K562 (cell line): ENCODE measurements around the gene KBTBD12. TPM values are rescaled to one million over a fixed set of nuclear protein-coding genes. Genes with fewer than 3 reads are reported as not detected.

Experiments used
- ATAC-seq: fragments of 200-7000 bp; cut with Tn5 transposase; 3 replicates; pipeline ENCODE4 v1.9.1; 2020; ENCODE audit warnings: moderate library complexity
- BruUV-seq: library from RNA; stranded (reverse); fragments of 400-500 nt; replicated peaks from 2 replicates; lab custom pipeline; 2021; lab: Mats Ljungman, UMichigan
- CTCF ChIA-PET: fragments of 300-600 bp; formaldehyde crosslinking; extraction: SDS; loops from one replicate; lab custom pipeline; 2021; ENCODE audit warnings: low intra/inter-chr PET ratio; lab: Yijun Ruan, JAX
- POLR2A ChIA-PET: fragments of 300-600, 350-650 bp; sonication (Branson Sonifier 250); formaldehyde crosslinking; extraction: SDS; loops from one replicate; lab custom pipeline; 2021; ENCODE audit warnings: antibody characterized with exemption, inconsistent platforms; lab: Yijun Ruan, JAX
- DNase-seq, 4 experiments: peaks; one replicate each; pipeline versions ENCODE4 v3.0.0 to v3.0.0-alpha.2; 2011 to 2018; ENCODE audit warnings: low spot score in 3 of 4, mixed read lengths in 3 of 4; ENCODE audit errors: extremely low read depth in 1 of 4
- FAIRE-seq: peaks from 2 replicates; lab custom pipeline; 2011; peaks lifted over from hg19 to GRCh38; lab: Jason Lieb, UNC
- H2AFZ ChIP-seq: 2 replicates; pipeline ENCODE4 v1.6.0; 2011; ENCODE audit warnings: low read depth, low read length, control low read depth, inconsistent platforms
- H3K27ac ChIP-seq: fragments of 200-600 bp; 3 replicates; pipeline ENCODE4 v1.8.0; 2011; ENCODE audit warnings: low read depth, mild to moderate bottlenecking, control low read depth, inconsistent platforms, low read length, moderate library complexity, mixed read lengths; ENCODE audit errors: extremely low read depth
- H3K27me3 ChIP-seq, 2 experiments: fragments of 300-600 bp in 1 of 2; 2 replicates in 1 of 2; 3 replicates in 1 of 2; pipeline versions ENCODE4 v1.6.0 to v1.8.0; 2011; ENCODE audit warnings: inconsistent platforms in 2 of 2, low read length in 2 of 2, mild to moderate bottlenecking in 1 of 2, mixed read lengths in 1 of 2, moderate library complexity in 1 of 2; ENCODE audit not compliant: control insufficient read depth in 2 of 2, insufficient read depth in 2 of 2
- H3K36me3 ChIP-seq: fragments of 300-600 bp; 3 replicates; pipeline ENCODE4 v1.8.0; 2011; ENCODE audit warnings: mild to moderate bottlenecking, low read length, inconsistent platforms; ENCODE audit not compliant: control insufficient read depth, insufficient read depth
- H3K4me1 ChIP-seq, 2 experiments: fragments of 200-600 bp in 1 of 2; replicated peaks in 1 of 2; 2 replicates in 1 of 2; 3 replicates in 1 of 2; pipeline versions ENCODE4 v1.5.1 to v1.8.0; 2011; ENCODE audit warnings: inconsistent platforms in 2 of 2, low read length in 2 of 2, mild to moderate bottlenecking in 1 of 2, mixed read lengths in 1 of 2, moderate library complexity in 1 of 2; ENCODE audit not compliant: control insufficient read depth in 2 of 2, insufficient read depth in 2 of 2
- H3K4me2 ChIP-seq: 2 replicates; pipeline ENCODE4 v1.6.1; 2011; ENCODE audit warnings: low read length, control low read depth, inconsistent platforms, mixed read lengths; ENCODE audit not compliant: insufficient read depth
- H3K4me3 ChIP-seq: fragments of 200-600 bp; sonication (generic), shearing (Covaris generic); 2 replicates; pipeline ENCODE4 v1.5.1; 2016; ENCODE audit warnings: control low read depth, inconsistent platforms
- H3K79me2 ChIP-seq: fragments of 200-600 bp; 3 replicates; pipeline ENCODE4 v1.8.0; 2011; ENCODE audit warnings: low read length, inconsistent platforms; ENCODE audit not compliant: control insufficient read depth, insufficient read depth
- H3K9ac ChIP-seq, 2 experiments: 2 replicates each; pipeline versions ENCODE4 v1.6.0 to v1.6.1; 2011; ENCODE audit warnings: low read depth in 2 of 2, low read length in 2 of 2, control low read depth in 1 of 2, inconsistent platforms in 1 of 2, mild to moderate bottlenecking in 1 of 2, mixed read lengths in 1 of 2; ENCODE audit not compliant: insufficient read depth in 1 of 2
- H3K9me1 ChIP-seq: one replicate; pipeline ENCODE4 v1.6.0; 2011; ENCODE audit warnings: inconsistent platforms, mild to moderate bottlenecking, low read length, moderate library complexity; ENCODE audit not compliant: control insufficient read depth, insufficient read depth
- H3K9me3 ChIP-seq: replicated peaks from 2 replicates; pipeline ENCODE4 v1.5.1; 2011; ENCODE audit warnings: low read depth, low read length, inconsistent platforms; ENCODE audit not compliant: control insufficient read depth, insufficient read depth
- H4K20me1 ChIP-seq: replicated peaks from 2 replicates; pipeline ENCODE4 v1.6.1; 2011; ENCODE audit warnings: low read length, inconsistent platforms, mixed read lengths; ENCODE audit not compliant: control insufficient read depth, insufficient read depth
- EHMT2 ChIP-seq: fragments of 450-650 bp; IDR thresholded peaks from 2 replicates; pipeline ENCODE4 v1.6.1; 2018; ENCODE audit warnings: antibody characterized with exemption
- ELF1 ChIP-seq: fragments of 200-800 bp; sonication (Bioruptor generic); IDR thresholded peaks from 2 replicates; pipeline ENCODE4 v1.6.1; 2016; ENCODE audit warnings: missing genetic modification characterization, missing compliant biosample characterization
- GABPA ChIP-seq: fragments of 200-800 bp; sonication (Bioruptor generic); conservative IDR thresholded peaks from 2 replicates; pipeline ENCODE4 v1.6.1; 2016; ENCODE audit warnings: low read depth, missing genetic modification characterization, missing compliant biosample characterization
- MBD1 ChIP-seq: fragments of 250-450 bp; sonication (Bioruptor Pico); IDR thresholded peaks from 2 replicates; pipeline ENCODE4 v1.8.0; 2022; ENCODE audit warnings: inconsistent platforms
- PTBP1 ChIP-seq: fragments of 200-400 bp; formaldehyde crosslinking; IDR thresholded peaks from 2 replicates; pipeline ENCODE4 v1.6.1; 2017; ENCODE audit warnings: low read depth, low read length
- RBM25 ChIP-seq: fragments of 200-400 bp; formaldehyde crosslinking; IDR thresholded peaks from 2 replicates; pipeline ENCODE4 v1.6.1; 2018; ENCODE audit warnings: low read length, low read depth, moderate library complexity; ENCODE audit not compliant: severe bottlenecking
- RNF219 ChIP-seq: fragments of 250-450 bp; sonication (Bioruptor Pico); IDR thresholded peaks from 2 replicates; pipeline ENCODE4 v1.5.0; 2022; ENCODE audit warnings: mild to moderate bottlenecking
- RUNX1 ChIP-seq: sonication (generic); IDR thresholded peaks from 2 replicates; pipeline ENCODE4 v1.6.1; 2016; ENCODE audit warnings: antibody characterized with exemption, low read depth
- ZNF778 ChIP-seq: fragments of 450-650 bp; formaldehyde crosslinking; IDR thresholded peaks from 2 replicates; pipeline ENCODE4 v1.4.0; 2020; ENCODE audit warnings: mild to moderate bottlenecking, moderate library complexity
- WGBS: fragments of 100-300 bp; shearing (Covaris generic); methylation state at CpG from one replicate; pipeline ENCODE4 v1.1.6; 2016; ENCODE audit warnings: low coverage, mixed read lengths; ENCODE audit not compliant: insufficient coverage; ENCODE audit errors: missing lambda C conversion rate; 5-methylcytosine and 5-hydroxymethylcytosine counted together
- in situ Hi-C: fragments of 300-500 bp; cut with MboI; formaldehyde crosslinking; loops from 4 replicates; pipeline ENCODE4 v1.15.0; 2018; ENCODE audit warnings: inconsistent platforms, mixed read lengths
- intact Hi-C: fragments of 100-400 bp; cut with micrococcal nuclease; formaldehyde crosslinking; loops from 2 replicates; pipeline ENCODE4 v1.14.2; 2022
- polyA plus RNA-seq, 8 experiments: library from polyadenylated mRNA; depleted of rRNA in 4 of 8; stranded (reverse) in 5 of 8; unstranded in 3 of 8; fragments of >200 nt; fragmentation: Nextera tagmentation in 2 of 8; fragmentation: Illumina TruSeq in 1 of 8; extraction: Ambion mirVana in 2 of 8; extraction: Trizol in 1 of 8; gene quantifications; 2 replicates each; pipeline versions ENCODE4 v1.2.1 to v1.2.3, GENCODE V29; 2011 to 2014; ENCODE audit warnings: inconsistent platforms in 1 of 8, missing spikeins in 1 of 8
- total RNA-seq, 7 experiments: library from RNA; depleted of rRNA in 6 of 7; stranded (reverse); fragments of >200 nt in 6 of 7; fragmentation: Illumina TruSeq in 2 of 7; extraction: Trizol in 2 of 7; gene quantifications; 2 replicates each; pipeline versions ENCODE4 v1.2.1 to v1.2.3, GENCODE V29; 2011 to 2021; ENCODE audit warnings: low replicate concordance in 1 of 7

The KBTBD12 gene
- total and polyA plus RNA-seq, 9 of the 15 experiments (the other 6 are each of a cell fraction or from before 2014, with no cell fraction given): not detected

GRCh38 chr3:127933396-127933795 lies 18.4 kb downstream of the KBTBD12 start (continued):
- TF ChIP-seq RNF219 (CRISPR knock-in tag): no peak
- TF ChIP-seq RUNX1: no peak
- no peak for TF ChIP-seq MBD1 (CRISPR knock-in tag)
- no peak for TF ChIP-seq ZNF778 (CRISPR knock-in tag)
- TF ChIP-seq PTBP1: no peak
- TF ChIP-seq, all 486 proteins: peak for 0

- H3K79me2 ChIP-seq: no peaks in the 10 kb centered on the region
- H3K27ac ChIP-seq: no peak overlapping the region
- no peaks in the 10 kb centered on the region for H3K4me1 ChIP-seq
- ATAC-seq: no peak
- peak overlapping the region; percentile 46 for H3K4me2 ChIP-seq
- H3K9me3 ChIP-seq: no peaks in the 10 kb centered on the region
- ChIA-PET POLR2A (no interaction called here), CTCF (no interaction called here)
- no peak overlapping the region for H3K9ac ChIP-seq
- BruUV-seq: no TSS peak
- H3K36me3 ChIP-seq: no peaks in the 10 kb centered on the region
- H3K4me3 ChIP-seq: no peak overlapping the region
- H2AFZ ChIP-seq: peak overlapping the region; percentile 59
- FAIRE-seq: no peak
- no peaks in the 10 kb centered on the region for H3K9me1 ChIP-seq
- H3K27me3 ChIP-seq: no peaks in the 10 kb centered on the region
- in situ Hi-C loops (no loop called here), intact Hi-C loops (no loop called here)
- WGBS: 0% methylated on average over 4 of the region's 4 CpGs
- no peaks in the 10 kb centered on the region for H4K20me1 ChIP-seq
- no peak for DNase-seq
- TF ChIP-seq EHMT2 (0 out of 2 replicates have a peak, but pooled peaks have one; percentile 7), GABPA (tag) (0 out of 2 replicates have a peak, but pooled peaks have one; percentile 22), RBM25 (no peak), ELF1 (peak; percentile 62)
These were observed 23.8 kb downstream of the KBTBD12 start for GRCh38 chr3:127938800-127939199.
